ENCODE measurements around the gene ADH7. TPM values are rescaled to one million over a fixed set of nuclear protein-coding genes. Genes with fewer than 3 reads are reported as not detected.
A peak's percentile ranks its signal among the peaks of the same experiment; 100 is the strongest.

The ADH7 gene
- total RNA-seq, 6 donors from 2014 or later = 0.15 to 9.2 (median 0.30) TPM; not detected in 3

DNA sequence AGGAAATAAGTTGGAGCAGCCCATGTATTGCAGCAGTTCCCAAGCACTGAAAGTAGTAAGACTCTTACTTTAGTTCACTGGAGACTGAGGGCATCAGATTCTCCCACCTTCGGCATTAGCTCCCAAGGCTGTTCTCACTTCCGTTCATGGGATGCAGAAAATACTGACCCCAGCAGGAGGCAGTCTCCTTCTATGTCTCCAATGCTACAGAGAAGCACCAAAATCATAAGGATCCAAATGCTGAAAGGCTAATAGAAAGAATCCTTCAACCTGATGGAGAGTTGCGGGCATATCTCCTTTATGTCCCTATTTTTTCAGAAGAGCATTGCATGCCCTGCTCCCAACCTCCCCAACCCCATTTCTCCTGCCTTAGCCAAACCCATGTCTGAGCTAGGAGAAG is 32.4 kb downstream of the ADH7 start:
- no peaks in the 10 kb centered on the region for H3K36me3 ChIP-seq
- WGBS, 2 donors = 93 to 95% methylated on average over 3 of the region's 3 CpGs
- no peak for DNase-seq
- peak overlapping the region in 2 of 4 donors; percentile 21 to 59 for H3K27ac ChIP-seq
- H3K9me3 ChIP-seq = no peaks in the 10 kb centered on the region
- no peak for TF ChIP-seq EP300 (IDR thresholded peaks at IDR 0.05)
- no peak for TF ChIP-seq POLR2AphosphoS5 (IDR thresholded peaks at IDR 0.05)
- TF ChIP-seq, protein P1, sequence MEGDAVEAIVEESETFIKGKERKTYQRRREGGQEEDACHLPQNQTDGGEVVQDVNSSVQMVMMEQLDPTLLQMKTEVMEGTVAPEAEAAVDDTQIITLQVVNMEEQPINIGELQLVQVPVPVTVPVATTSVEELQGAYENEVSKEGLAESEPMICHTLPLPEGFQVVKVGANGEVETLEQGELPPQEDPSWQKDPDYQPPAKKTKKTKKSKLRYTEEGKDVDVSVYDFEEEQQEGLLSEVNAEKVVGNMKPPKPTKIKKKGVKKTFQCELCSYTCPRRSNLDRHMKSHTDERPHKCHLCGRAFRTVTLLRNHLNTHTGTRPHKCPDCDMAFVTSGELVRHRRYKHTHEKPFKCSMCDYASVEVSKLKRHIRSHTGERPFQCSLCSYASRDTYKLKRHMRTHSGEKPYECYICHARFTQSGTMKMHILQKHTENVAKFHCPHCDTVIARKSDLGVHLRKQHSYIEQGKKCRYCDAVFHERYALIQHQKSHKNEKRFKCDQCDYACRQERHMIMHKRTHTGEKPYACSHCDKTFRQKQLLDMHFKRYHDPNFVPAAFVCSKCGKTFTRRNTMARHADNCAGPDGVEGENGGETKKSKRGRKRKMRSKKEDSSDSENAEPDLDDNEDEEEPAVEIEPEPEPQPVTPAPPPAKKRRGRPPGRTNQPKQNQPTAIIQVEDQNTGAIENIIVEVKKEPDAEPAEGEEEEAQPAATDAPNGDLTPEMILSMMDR (IDR thresholded peaks at IDR 0.05) = peak in 1 of 6 experiments; percentile 11
- H3K4me1 ChIP-seq = peaks cover 5 to 21% (median 13%) of the 10 kb centered on the region in 4 donors
- no peak for ATAC-seq (ENCODE audit: low FRiP score in 2 of 2)
- no peak overlapping the region for H3K4me3 ChIP-seq
- H3K27me3 ChIP-seq = no peaks in the 10 kb centered on the region

DNA sequence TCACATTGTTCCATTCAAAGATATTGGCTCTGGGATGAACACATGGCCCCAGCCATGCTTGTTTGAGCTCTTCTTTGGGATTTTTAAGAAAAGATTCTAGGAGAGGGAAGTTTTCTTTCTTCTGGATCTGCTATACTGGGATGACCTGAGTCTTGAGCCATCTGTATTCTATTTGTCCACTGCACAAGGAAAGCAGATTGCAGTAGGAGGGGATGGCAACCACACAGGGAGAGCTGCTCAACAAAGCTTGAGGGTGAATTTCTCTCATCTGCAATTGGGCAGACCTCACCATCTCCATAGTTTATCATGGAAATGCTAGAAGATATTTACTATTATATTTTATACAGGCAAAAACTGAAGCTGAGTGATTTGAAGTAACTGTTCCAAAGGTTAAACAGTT is 34.3 kb downstream of the ADH7 start:
- ATAC-seq (ENCODE audit: low FRiP score in 2 of 2) (no peak), DNase-seq (no peak)
- Histone ChIP-seq H3K27ac (no peak overlapping the region), H3K4me3 (no peak overlapping the region), H3K36me3 (no peaks in the 10 kb centered on the region), H3K9me3 (no peaks in the 10 kb centered on the region), H3K27me3 (no peaks in the 10 kb centered on the region), H3K4me1 (peaks cover 5 to 21% (median 15%) of the 10 kb centered on the region in 4 donors)
- TF ChIP-seq POLR2AphosphoS5 (IDR thresholded peaks at IDR 0.05) (no peak), EP300 (IDR thresholded peaks at IDR 0.05) (no peak), POLR2A (IDR thresholded peaks at IDR 0.05) (no peak)
- TF ChIP-seq, protein P1 (IDR thresholded peaks at IDR 0.05) = no peak

DNA sequence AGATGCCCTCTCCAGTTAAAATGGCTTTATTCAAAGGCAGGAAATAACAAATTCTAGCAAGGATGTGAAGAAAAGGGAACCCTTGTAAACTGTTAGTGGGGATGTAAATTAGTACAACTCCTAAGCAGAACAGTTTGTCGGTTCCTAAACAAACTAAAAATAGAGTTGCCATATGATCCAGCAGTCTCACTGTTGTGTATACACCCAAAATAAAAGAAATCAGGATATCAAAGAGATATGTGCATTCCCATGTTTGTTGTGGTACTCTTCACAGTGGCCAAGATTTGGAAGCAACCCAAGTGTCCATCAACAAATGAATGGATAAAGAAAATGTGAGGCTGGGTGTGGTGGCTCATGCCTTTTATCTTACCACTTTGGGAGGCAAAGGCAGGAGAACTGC is 36.1 kb downstream of the ADH7 start:
- TF ChIP-seq POLR2AphosphoS5 (IDR thresholded peaks at IDR 0.05) (no peak), POLR2A (IDR thresholded peaks at IDR 0.05) (no peak), EP300 (IDR thresholded peaks at IDR 0.05) (no peak)
- TF ChIP-seq, protein P1 (IDR thresholded peaks at IDR 0.05) = no peak
- ATAC-seq (ENCODE audit: low FRiP score in 2 of 2) = no peak
- peaks cover 2 to 13% (median 10%) of the 10 kb centered on the region in 4 donors for H3K4me1 ChIP-seq
- no peaks in the 10 kb centered on the region for H3K36me3 ChIP-seq
- no peak for DNase-seq
- no peak overlapping the region for H3K4me3 ChIP-seq
- no peaks in the 10 kb centered on the region for H3K9me3 ChIP-seq
- 33 to 40% methylated on average over 1 of the region's 1 CpG for WGBS, 2 donors
- no peak overlapping the region for H3K27ac ChIP-seq
- no peaks in the 10 kb centered on the region for H3K27me3 ChIP-seq

DNA sequence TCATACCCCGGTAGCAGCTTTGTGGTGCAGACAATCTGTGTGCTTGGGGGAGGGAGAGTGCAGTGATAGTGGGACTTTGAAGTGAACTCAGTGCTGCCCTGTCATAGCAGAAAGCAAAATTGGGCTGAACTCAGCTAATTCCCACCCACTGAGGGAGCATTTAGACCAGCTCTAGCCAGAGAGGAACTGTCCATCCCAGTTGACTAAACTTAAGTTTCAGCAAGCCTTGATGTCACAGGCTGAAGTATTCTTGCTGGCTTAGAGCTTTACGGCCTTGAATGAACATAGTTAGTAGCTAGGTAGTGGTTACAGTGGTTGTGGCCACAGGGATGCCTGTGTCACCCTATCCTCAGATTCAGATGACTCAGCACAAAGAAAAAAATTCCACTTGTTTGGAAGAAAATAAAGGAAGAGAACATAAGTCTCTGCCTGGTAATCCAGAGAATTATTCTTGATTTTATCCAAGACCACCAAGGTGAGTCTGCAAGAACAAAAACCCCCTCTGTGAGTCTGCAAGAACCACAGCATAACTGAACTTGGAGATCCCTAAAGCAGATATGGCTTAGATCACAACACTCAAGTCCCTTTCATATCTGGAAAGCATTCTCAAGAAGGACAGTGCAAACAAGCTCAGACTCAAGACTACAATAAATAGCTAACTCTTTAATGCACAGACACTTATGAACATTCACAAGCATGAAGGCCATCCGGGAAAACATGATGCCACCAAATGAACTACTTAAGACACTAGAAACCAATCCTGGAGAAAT is 39.4 kb downstream of the ADH7 start:
- DNase-seq = no peak
- no peak for ATAC-seq (ENCODE audit: low FRiP score in 2 of 2)

More for the DNA sequence above, 39.4 kb downstream of the ADH7 start:
- H3K4me1 ChIP-seq = peaks cover 0 to 10% (median 1%) of the 10 kb centered on the region in 4 donors
- peaks cover 0 to 6% (median 3%) of the 10 kb centered on the region in 4 donors for H3K9me3 ChIP-seq
- 62 to 68% methylated on average over 3 of the region's 3 CpGs for WGBS, 2 donors
- no peaks in the 10 kb centered on the region for H3K36me3 ChIP-seq
- no peak for TF ChIP-seq POLR2AphosphoS5 (IDR thresholded peaks at IDR 0.05)
- TF ChIP-seq, protein P1 (IDR thresholded peaks at IDR 0.05) = no peak
- no peak for TF ChIP-seq POLR2A (IDR thresholded peaks at IDR 0.05)
- no peak for TF ChIP-seq EP300 (IDR thresholded peaks at IDR 0.05)
- peak overlapping the region in 2 of 4 donors; percentile 27 to 54 for H3K27ac ChIP-seq
- H3K27me3 ChIP-seq = no peaks in the 10 kb centered on the region
- H3K4me3 ChIP-seq = no peak overlapping the region

All from upper lobe of left lung (tissue), 6 donors.